NCI-H2081 treated with DMSO at 0.1 percent for 48 hours (cell line): ENCODE measurements around the gene N4BP2L1.
"Not testable (repeated sequence)": the region's sequence is repeated elsewhere in the genome, so short reads cannot be mapped to it uniquely, and the experiment has no call there.

Experiments
- DNase-seq: peaks from one replicate; lab custom pipeline; 2025; lab: John Stamatoyannopoulos, UW

The N4BP2L1 gene

GRCh38 chr13:32390048-32390447, 37.9 kb downstream of the N4BP2L1 start:
- no peak for DNase-seq

- DNase-seq, result no peak
Observed at GRCh38 chr13:32385410-32385809, 42.5 kb downstream of the N4BP2L1 start.

- no peak for DNase-seq
Observed at GRCh38 chr13:32384702-32385101, 43.2 kb downstream of the N4BP2L1 start.

GRCh38 chr13:32383836-32384618, 43.9 kb downstream of the N4BP2L1 start:
- DNase-seq, result no peak

GRCh38 chr13:32381539-32381938, 46.4 kb downstream of the N4BP2L1 start:
- DNase-seq, result no peak

GRCh38 chr13:32378012-32378411, 49.9 kb downstream of the N4BP2L1 start:
- DNase-seq, result no peak

- no peak for DNase-seq
Observed at GRCh38 chr13:32376642-32377415, 51.1 kb downstream of the N4BP2L1 start.

GRCh38 chr13:32370805-32371204, 57.1 kb downstream of the N4BP2L1 start:
- DNase-seq, result no peak

- no peak for DNase-seq
Observed at GRCh38 chr13:32362574-32362973, 65.4 kb downstream of the N4BP2L1 start.

GRCh38 chr13:32355935-32356334, 72.0 kb downstream of the N4BP2L1 start:
- DNase-seq, result not testable (repeated sequence)

- no peak for DNase-seq
Observed at GRCh38 chr13:32354040-32354439, 73.9 kb downstream of the N4BP2L1 start.

GRCh38 chr13:32350839-32351441, 77.0 kb downstream of the N4BP2L1 start:
- not testable (repeated sequence) for DNase-seq
